ENCODE results near the gene C6orf47. TPM values are rescaled to one million over a fixed set of nuclear protein-coding genes. Genes with fewer than 3 reads are reported as not detected.

Gene C6orf47
- total RNA-seq, 4 donors from 2014 or later = 22.2 to 34.9 (median 26.8) TPM

DNA sequence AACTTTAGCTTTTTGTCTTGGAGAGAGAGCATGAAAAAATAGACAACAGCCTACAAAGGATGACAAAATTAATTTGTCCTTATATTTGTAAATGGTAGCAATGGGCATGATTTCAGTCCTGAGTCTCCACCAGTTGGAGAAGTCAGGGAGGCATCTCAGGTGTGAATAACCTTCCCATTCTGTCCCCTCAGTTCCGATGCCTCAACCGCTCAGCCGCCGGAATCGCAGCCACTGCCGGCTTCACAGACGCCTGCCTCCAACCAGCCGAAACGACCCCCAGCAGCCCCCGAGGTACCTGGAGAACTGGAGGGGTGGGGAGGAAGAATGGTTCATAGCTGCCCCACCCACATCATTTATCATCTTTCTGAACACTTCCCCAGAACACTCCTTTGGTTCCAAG, 36.5 kb downstream of the C6orf47 start:
- Histone ChIP-seq H3K36me3 (peaks cover 8 to 64% of the 10 kb centered on the region in 2 donors), H3K27me3 (no peaks in the 10 kb centered on the region), H3K4me3 (no peak overlapping the region), H3K9me3 (no peaks in the 10 kb centered on the region), H3K4me1 (peaks cover 19 to 21% of the 10 kb centered on the region in 2 donors), H3K27ac (no peak overlapping the region)
- DNase-seq (no peak), ATAC-seq (no peak)
- in situ Hi-C loops (cut with MboI; ENCODE audit: low sequenced_read_pairs in 4 of 4) = no loop called here
- intact Hi-C loops (cut with DNase I; ENCODE audit: low total_unique reads) = loop anchor here (10.0 kb wide), 1 partner anchor 1009 kb away; the partner anchor contains the start of genes MRPS18B and PPP1R10
- TF ChIP-seq, protein P1, sequence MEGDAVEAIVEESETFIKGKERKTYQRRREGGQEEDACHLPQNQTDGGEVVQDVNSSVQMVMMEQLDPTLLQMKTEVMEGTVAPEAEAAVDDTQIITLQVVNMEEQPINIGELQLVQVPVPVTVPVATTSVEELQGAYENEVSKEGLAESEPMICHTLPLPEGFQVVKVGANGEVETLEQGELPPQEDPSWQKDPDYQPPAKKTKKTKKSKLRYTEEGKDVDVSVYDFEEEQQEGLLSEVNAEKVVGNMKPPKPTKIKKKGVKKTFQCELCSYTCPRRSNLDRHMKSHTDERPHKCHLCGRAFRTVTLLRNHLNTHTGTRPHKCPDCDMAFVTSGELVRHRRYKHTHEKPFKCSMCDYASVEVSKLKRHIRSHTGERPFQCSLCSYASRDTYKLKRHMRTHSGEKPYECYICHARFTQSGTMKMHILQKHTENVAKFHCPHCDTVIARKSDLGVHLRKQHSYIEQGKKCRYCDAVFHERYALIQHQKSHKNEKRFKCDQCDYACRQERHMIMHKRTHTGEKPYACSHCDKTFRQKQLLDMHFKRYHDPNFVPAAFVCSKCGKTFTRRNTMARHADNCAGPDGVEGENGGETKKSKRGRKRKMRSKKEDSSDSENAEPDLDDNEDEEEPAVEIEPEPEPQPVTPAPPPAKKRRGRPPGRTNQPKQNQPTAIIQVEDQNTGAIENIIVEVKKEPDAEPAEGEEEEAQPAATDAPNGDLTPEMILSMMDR (IDR thresholded peaks at IDR 0.05 in 4 of 5, conservative IDR thresholded peaks at IDR 0.05 in 1 of 5) = no peak
- TF ChIP-seq POLR2A (IDR thresholded peaks at IDR 0.05) = no peak

DNA sequence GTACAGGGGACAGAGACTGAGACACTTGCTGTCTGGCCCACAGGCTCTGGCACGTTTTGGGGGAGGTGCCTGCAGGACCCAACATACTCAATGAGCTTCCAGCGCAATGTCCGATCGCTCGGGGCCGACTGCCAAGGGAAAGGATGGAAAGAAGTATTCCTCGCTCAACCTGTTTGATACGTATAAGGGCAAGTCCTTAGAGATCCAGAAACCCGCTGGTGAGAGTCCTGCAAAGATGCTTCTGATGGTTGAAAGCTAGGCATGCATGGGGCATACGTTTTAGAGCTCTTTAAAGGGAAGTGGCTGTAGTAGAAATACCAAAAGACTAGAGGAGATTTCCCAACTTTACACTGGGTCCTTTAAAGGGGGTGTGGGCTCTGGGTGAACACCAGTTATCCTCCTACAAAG, 37.9 kb downstream of the C6orf47 start:
- Histone ChIP-seq H3K27me3 (no peaks in the 10 kb centered on the region), H3K4me3 (no peak overlapping the region), H3K36me3 (peaks cover 6 to 50% of the 10 kb centered on the region in 2 donors), H3K27ac (peak overlapping the region in 3 of 4 donors; percentile 91 to 97 (median 94)), H3K4me1 (peaks cover 19 to 21% of the 10 kb centered on the region in 2 donors), H3K9me3 (no peaks in the 10 kb centered on the region)
- no peak for ATAC-seq
- no peak for DNase-seq
- intact Hi-C loops (cut with DNase I; ENCODE audit: low total_unique reads) = loop anchor here (10.0 kb wide), 1 partner anchor 1008 kb away; the partner anchor contains the start of genes MRPS18B and PPP1R10
- in situ Hi-C loops (cut with MboI; ENCODE audit: low sequenced_read_pairs in 4 of 4) = no loop called here
- TF ChIP-seq, protein P1 (IDR thresholded peaks at IDR 0.05 in 4 of 5, conservative IDR thresholded peaks at IDR 0.05 in 1 of 5) = no peak
- no peak for TF ChIP-seq POLR2A (IDR thresholded peaks at IDR 0.05)

DNA sequence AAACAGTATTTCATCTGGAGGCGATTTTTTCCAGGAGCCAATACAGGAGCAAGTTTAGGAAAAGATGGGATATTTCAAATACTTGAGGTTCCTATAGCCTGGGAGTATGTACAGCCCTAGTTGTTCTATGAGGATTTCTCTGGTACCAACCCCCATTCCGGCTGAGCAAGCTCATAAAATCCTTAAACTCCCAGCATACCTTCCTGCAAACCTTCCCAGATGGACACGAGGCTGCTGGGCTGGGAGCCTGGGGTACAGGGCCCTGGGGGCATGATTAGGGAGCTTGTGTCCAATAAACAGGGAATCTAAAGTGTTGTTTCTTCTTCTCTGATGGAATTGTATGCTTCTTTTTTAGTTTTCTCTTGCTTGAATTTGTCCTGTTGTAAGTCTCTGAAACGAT, 38.6 kb downstream of the C6orf47 start:
- Histone ChIP-seq H3K27me3 (no peaks in the 10 kb centered on the region), H3K4me3 (peak overlapping the region in 3 of 4 donors; percentile 69 to 85 (median 79)), H3K4me1 (peaks cover 19 to 21% of the 10 kb centered on the region in 2 donors), H3K27ac (peak overlapping the region; percentile 91 to 97 (median 96)), H3K36me3 (peaks cover 5 to 43% of the 10 kb centered on the region in 2 donors), H3K9me3 (no peaks in the 10 kb centered on the region)
- in situ Hi-C loops (cut with MboI; ENCODE audit: low sequenced_read_pairs in 4 of 4) = no loop called here
- intact Hi-C loops (cut with DNase I; ENCODE audit: low total_unique reads) = loop anchor here (2.0 to 10.0 kb wide), 2 partner anchors 75 to 1007 kb away; partner anchors contain the start of genes ATP6V1G2, MRPS18B, NFKBIL1 and PPP1R10
- ATAC-seq (no peak), DNase-seq (no peak)
- TF ChIP-seq, protein P1 (IDR thresholded peaks at IDR 0.05 in 4 of 5, conservative IDR thresholded peaks at IDR 0.05 in 1 of 5) = no peak
- TF ChIP-seq POLR2A (IDR thresholded peaks at IDR 0.05) = no peak

DNA sequence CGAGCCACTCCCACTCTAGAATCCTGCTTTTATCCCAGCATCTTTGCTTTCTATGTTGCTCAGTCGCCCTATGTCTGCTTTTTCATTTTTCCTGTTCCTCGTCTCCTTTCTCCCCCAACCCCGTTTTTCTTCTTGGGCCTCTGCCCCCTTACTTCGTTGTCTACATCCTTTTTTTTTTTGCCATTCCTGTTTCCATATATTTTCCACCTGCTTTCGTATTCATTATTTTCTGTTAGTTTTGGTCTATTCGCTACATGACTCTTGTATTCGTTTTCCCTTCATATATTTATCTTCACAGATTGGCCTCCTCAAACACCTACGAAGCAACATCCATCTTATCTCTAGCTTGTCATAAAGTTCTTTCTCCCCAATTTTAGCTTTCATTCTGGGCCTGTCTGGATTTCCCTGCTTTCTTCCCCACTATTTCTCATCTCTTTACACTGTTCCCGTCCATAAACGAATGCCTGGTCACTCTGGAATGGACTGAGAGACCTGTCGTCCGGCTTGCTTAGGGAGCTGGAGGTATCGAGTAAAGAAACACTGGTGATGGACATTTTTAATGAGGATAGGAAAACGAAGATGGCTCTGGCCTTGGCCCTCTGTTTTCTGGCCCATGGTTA, 39.1 kb downstream of the C6orf47 start:
- intact Hi-C loops (cut with DNase I; ENCODE audit: low total_unique reads) = loop anchor here (2.0 to 10.0 kb wide), 2 partner anchors 75 to 1007 kb away; partner anchors contain the start of genes ATP6V1G2, MRPS18B, NFKBIL1 and PPP1R10

More for the DNA sequence above, 39.1 kb downstream of the C6orf47 start:
- H3K36me3 ChIP-seq = peaks cover 3 to 38% of the 10 kb centered on the region in 2 donors
- in situ Hi-C loops (cut with MboI; ENCODE audit: low sequenced_read_pairs in 4 of 4) = no loop called here
- TF ChIP-seq POLR2A (IDR thresholded peaks at IDR 0.05) = no peak
- TF ChIP-seq, protein P1 (IDR thresholded peaks at IDR 0.05 in 4 of 5, conservative IDR thresholded peaks at IDR 0.05 in 1 of 5) = no peak
- H3K9me3 ChIP-seq = no peaks in the 10 kb centered on the region
- DNase-seq (no peak), ATAC-seq (no peak)
- peak overlapping the region; percentile 91 to 97 (median 96) for H3K27ac ChIP-seq
- H3K27me3 ChIP-seq = no peaks in the 10 kb centered on the region
- H3K4me3 ChIP-seq = peak overlapping the region; percentile 69 to 95 (median 82)
- H3K4me1 ChIP-seq = peaks cover 19 to 21% of the 10 kb centered on the region in 2 donors

All from gastrocnemius medialis (tissue), 4 donors.